ENCODE data around the gene HBEGF.

Gene HBEGF

DNA sequence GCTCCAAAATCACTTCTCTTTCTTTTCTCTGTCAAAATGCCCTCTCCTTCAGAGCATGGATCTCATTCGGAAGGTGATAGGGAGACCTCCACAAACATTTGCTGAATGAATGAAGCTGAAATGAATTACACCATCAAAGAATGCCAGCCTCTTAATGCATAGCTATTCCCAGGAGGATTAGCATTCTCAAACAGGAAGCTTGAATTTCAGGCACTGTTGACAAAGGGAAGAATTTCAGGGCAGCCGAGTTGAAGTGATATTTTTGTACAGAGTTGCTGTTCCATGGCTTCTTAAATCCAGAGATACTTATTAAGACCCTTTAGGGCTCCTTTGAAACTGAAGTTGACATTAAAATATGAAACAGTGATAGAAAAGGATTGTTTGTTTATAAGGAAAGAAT lies 18.8 kb downstream of the HBEGF start:
- peaks cover 4% of the 10 kb centered on the region for H3K4me1 ChIP-seq (ENCODE audit: control insufficient read depth, insufficient read depth, low read length)
- H3K4me3 ChIP-seq (ENCODE audit: low read depth, low read length) = no peak overlapping the region

GRCh38 chr5:140325486-140325885 lies 20.9 kb downstream of the HBEGF start:
- H3K9ac ChIP-seq (ENCODE audit: low read depth, low read length) = no peak overlapping the region
- H3K36me3 ChIP-seq (ENCODE audit: control insufficient read depth, insufficient read depth, low read length) = no peaks in the 10 kb centered on the region
- no peaks in the 10 kb centered on the region for H3K27me3 ChIP-seq (ENCODE audit: control insufficient read depth, insufficient read depth, low read length)
- no peak overlapping the region for H3K4me3 ChIP-seq (ENCODE audit: low read depth, low read length)
- H3K9me3 ChIP-seq (ENCODE audit: control insufficient read depth, insufficient read depth, low read length) = no peaks in the 10 kb centered on the region
- peaks cover 4% of the 10 kb centered on the region for H3K4me1 ChIP-seq (ENCODE audit: control insufficient read depth, insufficient read depth, low read length)

More for the DNA sequence above, 18.8 kb downstream of the HBEGF start:
- H3K9ac ChIP-seq (ENCODE audit: low read depth, low read length) = no peak overlapping the region
- H3K9me3 ChIP-seq (ENCODE audit: control insufficient read depth, insufficient read depth, low read length) = no peaks in the 10 kb centered on the region
- H3K36me3 ChIP-seq (ENCODE audit: control insufficient read depth, insufficient read depth, low read length) = no peaks in the 10 kb centered on the region
- no peaks in the 10 kb centered on the region for H3K27me3 ChIP-seq (ENCODE audit: control insufficient read depth, insufficient read depth, low read length)

- Histone ChIP-seq H3K4me1 (ENCODE audit: control insufficient read depth, insufficient read depth, low read length) (peaks cover 4% of the 10 kb centered on the region), H3K9ac (ENCODE audit: low read depth, low read length) (no peak overlapping the region), H3K4me3 (ENCODE audit: low read depth, low read length) (no peak overlapping the region), H3K36me3 (ENCODE audit: control insufficient read depth, insufficient read depth, low read length) (no peaks in the 10 kb centered on the region), H3K9me3 (ENCODE audit: control insufficient read depth, insufficient read depth, low read length) (no peaks in the 10 kb centered on the region), H3K27me3 (ENCODE audit: control insufficient read depth, insufficient read depth, low read length) (no peaks in the 10 kb centered on the region)
These were observed 21.7 kb downstream of the HBEGF start for GRCh38 chr5:140324617-140325241.

DNA sequence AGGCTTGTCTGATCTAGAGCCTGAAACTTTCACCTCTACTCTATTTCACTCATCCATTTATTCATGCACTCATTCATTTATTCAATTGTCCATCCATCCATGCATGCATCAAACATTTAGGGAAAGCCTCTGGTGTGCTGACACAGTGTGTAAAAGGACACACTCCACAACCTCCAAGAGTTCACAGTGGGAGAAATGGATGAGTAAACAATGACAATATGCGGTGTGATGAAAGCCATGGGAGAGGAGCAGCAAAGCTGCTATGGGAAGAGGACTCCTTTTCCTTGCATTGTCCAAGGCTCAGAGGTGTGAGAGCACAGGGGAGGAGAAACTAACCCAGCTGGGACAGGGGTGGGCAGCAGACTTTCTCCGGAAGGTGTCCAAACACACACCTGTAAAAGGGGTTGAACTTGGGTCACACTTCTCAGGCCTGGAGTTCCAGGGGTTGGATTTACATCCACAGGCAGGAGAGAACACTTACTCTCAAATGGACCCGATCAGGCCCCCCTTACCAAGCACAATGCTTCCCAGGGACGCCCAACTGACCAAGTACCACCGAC lies 22.3 kb downstream of the HBEGF start:
- H3K4me1 ChIP-seq (ENCODE audit: control insufficient read depth, insufficient read depth, low read length) = peaks cover 4% of the 10 kb centered on the region
- H3K27me3 ChIP-seq (ENCODE audit: control insufficient read depth, insufficient read depth, low read length) = no peaks in the 10 kb centered on the region
- H3K4me3 ChIP-seq (ENCODE audit: low read depth, low read length) = no peak overlapping the region
- no peaks in the 10 kb centered on the region for H3K9me3 ChIP-seq (ENCODE audit: control insufficient read depth, insufficient read depth, low read length)
- H3K36me3 ChIP-seq (ENCODE audit: control insufficient read depth, insufficient read depth, low read length) = no peaks in the 10 kb centered on the region
- no peak overlapping the region for H3K9ac ChIP-seq (ENCODE audit: low read depth, low read length)

DNA sequence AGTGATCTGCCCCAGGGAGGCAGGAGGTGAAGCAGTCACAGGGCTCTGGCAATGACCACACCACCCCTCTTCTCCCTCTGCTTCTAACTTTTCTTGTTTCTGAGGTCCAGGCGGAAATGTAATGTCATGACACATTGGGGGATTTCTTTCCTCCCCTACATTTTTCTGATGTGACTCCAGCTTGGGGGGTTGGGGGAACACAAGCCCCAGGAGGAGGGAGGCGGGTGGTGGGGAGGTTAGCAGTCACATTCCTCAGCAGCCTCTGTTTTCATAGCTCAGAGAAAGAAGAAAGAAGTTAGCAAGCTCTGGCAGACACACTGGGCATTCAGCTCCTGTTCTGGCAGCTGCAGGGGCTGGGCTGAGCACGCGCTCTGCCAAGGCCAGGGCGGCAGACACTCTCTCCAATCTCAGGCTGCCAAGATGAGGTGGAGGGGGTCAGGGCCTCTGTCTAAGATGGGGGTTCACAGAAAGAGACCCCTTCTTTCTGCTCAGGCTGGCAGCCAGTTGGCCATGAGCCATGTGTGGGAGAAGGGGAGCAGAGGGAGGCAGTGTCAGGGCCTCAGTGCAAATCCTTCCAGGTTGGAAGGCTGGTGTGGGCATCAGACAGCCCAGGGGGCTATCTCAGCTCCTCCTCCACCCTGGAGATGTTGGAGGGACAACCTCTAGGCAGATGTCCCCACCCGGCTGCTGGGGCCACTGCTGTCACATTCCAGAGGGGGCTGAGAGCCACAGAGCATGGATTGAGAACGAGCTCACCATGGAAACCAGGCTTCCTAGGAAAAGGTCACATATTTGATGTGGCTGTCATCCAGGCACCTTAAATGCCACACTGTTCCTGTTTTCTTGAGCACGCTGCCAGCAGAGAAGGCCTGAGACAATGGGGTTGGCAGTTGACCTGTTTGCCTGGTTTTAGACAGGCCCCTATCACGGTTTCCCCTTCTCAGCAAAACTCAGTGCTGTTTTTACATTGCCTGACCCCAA lies 23.4 kb downstream of the HBEGF start:
- H3K4me3 ChIP-seq (ENCODE audit: low read depth, low read length) = no peak overlapping the region
- peaks cover 4% of the 10 kb centered on the region for H3K4me1 ChIP-seq (ENCODE audit: control insufficient read depth, insufficient read depth, low read length)
- H3K27me3 ChIP-seq (ENCODE audit: control insufficient read depth, insufficient read depth, low read length) = no peaks in the 10 kb centered on the region
- no peak overlapping the region for H3K9ac ChIP-seq (ENCODE audit: low read depth, low read length)
- no peaks in the 10 kb centered on the region for H3K36me3 ChIP-seq (ENCODE audit: control insufficient read depth, insufficient read depth, low read length)
- H3K9me3 ChIP-seq (ENCODE audit: control insufficient read depth, insufficient read depth, low read length) = no peaks in the 10 kb centered on the region

DNA sequence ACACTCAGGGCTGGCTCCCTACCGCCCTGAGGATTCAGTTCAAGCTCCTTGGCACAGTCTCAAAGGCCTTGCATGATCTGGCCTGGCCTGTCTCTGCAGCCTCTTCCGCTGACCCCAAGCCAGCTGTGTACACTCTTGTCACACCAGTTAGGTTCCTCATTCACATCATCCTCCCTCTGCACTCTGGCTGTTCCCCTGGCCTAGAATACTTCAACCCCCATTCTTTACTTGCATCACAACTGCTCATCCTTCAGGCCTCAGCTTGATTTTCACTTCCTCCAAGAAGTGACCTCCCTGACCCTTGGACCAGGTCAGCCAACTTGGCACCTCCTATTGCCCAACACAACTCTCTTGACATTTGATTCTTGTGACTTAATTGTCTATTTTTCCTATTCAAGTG lies 24.6 kb downstream of the HBEGF start:
- H3K36me3 ChIP-seq (ENCODE audit: control insufficient read depth, insufficient read depth, low read length) = no peaks in the 10 kb centered on the region
- H3K4me3 ChIP-seq (ENCODE audit: low read depth, low read length) = no peak overlapping the region
- no peaks in the 10 kb centered on the region for H3K27me3 ChIP-seq (ENCODE audit: control insufficient read depth, insufficient read depth, low read length)
- H3K9me3 ChIP-seq (ENCODE audit: control insufficient read depth, insufficient read depth, low read length) = no peaks in the 10 kb centered on the region
- H3K9ac ChIP-seq (ENCODE audit: low read depth, low read length) = no peak overlapping the region
- H3K4me1 ChIP-seq (ENCODE audit: control insufficient read depth, insufficient read depth, low read length) = no peaks in the 10 kb centered on the region

DNA sequence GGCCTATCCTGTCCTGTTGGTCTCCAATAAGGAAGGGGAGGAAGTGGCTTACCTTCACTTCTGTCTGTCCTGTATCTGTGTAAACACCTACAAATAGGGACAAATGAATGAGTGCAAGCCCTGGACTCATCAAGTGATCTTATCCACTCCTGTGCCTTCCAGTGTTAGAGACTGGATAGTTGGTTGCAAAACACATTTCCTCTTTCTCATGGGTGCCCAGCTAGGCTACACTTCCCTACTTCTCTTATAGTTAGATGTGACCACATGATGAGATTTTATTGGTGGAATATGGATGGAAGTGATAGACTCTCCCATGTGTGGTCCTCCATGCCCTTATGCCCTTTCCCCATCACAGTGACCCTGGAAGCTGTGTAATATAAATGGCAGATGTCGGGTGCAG lies 26.6 kb downstream of the HBEGF start:
- Histone ChIP-seq H3K9me3 (ENCODE audit: control insufficient read depth, insufficient read depth, low read length) (no peaks in the 10 kb centered on the region), H3K4me3 (ENCODE audit: low read depth, low read length) (no peak overlapping the region), H3K36me3 (ENCODE audit: control insufficient read depth, insufficient read depth, low read length) (no peaks in the 10 kb centered on the region), H3K4me1 (ENCODE audit: control insufficient read depth, insufficient read depth, low read length) (no peaks in the 10 kb centered on the region), H3K27me3 (ENCODE audit: control insufficient read depth, insufficient read depth, low read length) (no peaks in the 10 kb centered on the region), H3K9ac (ENCODE audit: low read depth, low read length) (no peak overlapping the region)

DNA sequence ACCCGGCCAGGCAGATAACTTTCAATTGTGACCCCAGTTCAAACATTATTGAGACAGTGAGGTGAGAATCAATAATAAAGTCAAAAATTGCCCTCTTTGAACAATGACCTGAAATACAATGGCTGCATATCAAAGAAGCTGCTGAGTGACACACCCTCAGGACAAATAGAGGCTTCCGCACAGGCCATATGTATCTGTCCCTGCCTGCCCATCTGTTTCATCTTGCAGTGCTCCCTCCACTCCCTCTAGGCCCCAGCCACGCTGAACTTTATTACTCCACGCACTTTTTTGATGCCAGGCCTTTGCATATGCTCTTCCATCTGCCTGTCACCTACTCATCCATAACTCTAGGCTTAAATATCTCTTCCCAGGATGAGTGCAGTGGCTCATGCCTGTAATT lies 27.6 kb downstream of the HBEGF start:
- Histone ChIP-seq H3K27me3 (ENCODE audit: control insufficient read depth, insufficient read depth, low read length) (no peaks in the 10 kb centered on the region), H3K4me1 (ENCODE audit: control insufficient read depth, insufficient read depth, low read length) (no peaks in the 10 kb centered on the region), H3K9ac (ENCODE audit: low read depth, low read length) (no peak overlapping the region), H3K4me3 (ENCODE audit: low read depth, low read length) (no peak overlapping the region), H3K36me3 (ENCODE audit: control insufficient read depth, insufficient read depth, low read length) (no peaks in the 10 kb centered on the region), H3K9me3 (ENCODE audit: control insufficient read depth, insufficient read depth, low read length) (no peaks in the 10 kb centered on the region)

DNA sequence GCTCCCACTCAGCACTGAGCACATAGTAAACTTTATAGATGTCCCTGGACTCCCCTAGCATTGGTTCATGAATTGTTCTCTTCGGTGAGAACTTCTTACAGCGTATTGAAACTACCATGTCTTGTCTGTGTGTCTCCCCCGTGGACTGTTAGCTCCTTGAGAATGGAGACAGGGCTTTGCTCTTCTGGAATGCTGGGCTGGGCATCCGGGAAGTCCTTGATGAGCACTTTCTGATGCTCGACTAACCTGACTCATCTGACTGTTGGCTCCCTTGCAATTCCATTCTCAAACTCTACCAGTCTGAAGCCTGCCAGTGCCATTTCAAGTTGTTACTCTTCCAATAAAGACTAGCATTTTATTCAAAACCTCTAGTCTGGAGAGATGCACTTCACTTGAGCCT lies 28.5 kb downstream of the HBEGF start:
- no peak overlapping the region for H3K9ac ChIP-seq (ENCODE audit: low read depth, low read length)

DNA sequence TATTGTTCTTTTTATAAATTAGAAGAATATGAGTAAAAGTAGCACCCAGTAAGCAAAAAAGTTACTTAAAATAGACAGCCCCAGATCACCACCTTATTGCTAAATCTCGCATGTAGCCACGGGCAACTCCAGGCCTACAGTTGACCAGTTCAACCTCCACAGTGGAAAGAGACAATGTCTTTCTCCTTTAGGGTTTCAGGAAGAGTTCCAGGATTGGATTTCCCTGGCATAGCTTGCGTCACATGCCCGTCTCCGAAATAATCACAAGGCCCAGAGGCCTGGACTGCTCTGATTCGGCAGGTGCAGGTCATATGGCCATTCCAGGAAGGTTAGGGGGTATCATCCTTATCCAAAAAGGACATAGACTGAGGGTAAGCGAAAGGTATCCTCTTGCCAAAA lies 33.6 kb downstream of the HBEGF start:
- Histone ChIP-seq H3K9me3 (ENCODE audit: control insufficient read depth, insufficient read depth, low read length) (no peaks in the 10 kb centered on the region), H3K9ac (ENCODE audit: low read depth, low read length) (no peak overlapping the region), H3K27me3 (ENCODE audit: control insufficient read depth, insufficient read depth, low read length) (no peaks in the 10 kb centered on the region), H3K4me1 (ENCODE audit: control insufficient read depth, insufficient read depth, low read length) (no peaks in the 10 kb centered on the region), H3K36me3 (ENCODE audit: control insufficient read depth, insufficient read depth, low read length) (no peaks in the 10 kb centered on the region), H3K4me3 (ENCODE audit: low read depth, low read length) (no peak overlapping the region)

More for the DNA sequence above, 28.5 kb downstream of the HBEGF start:
- Histone ChIP-seq H3K27me3 (ENCODE audit: control insufficient read depth, insufficient read depth, low read length) (no peaks in the 10 kb centered on the region), H3K36me3 (ENCODE audit: control insufficient read depth, insufficient read depth, low read length) (no peaks in the 10 kb centered on the region), H3K9me3 (ENCODE audit: control insufficient read depth, insufficient read depth, low read length) (no peaks in the 10 kb centered on the region), H3K4me1 (ENCODE audit: control insufficient read depth, insufficient read depth, low read length) (no peaks in the 10 kb centered on the region), H3K4me3 (ENCODE audit: low read depth, low read length) (no peak overlapping the region)

- Histone ChIP-seq H3K27me3 (ENCODE audit: control insufficient read depth, insufficient read depth, low read length) (no peaks in the 10 kb centered on the region), H3K4me3 (ENCODE audit: low read depth, low read length) (no peak overlapping the region), H3K4me1 (ENCODE audit: control insufficient read depth, insufficient read depth, low read length) (no peaks in the 10 kb centered on the region), H3K9me3 (ENCODE audit: control insufficient read depth, insufficient read depth, low read length) (no peaks in the 10 kb centered on the region), H3K9ac (ENCODE audit: low read depth, low read length) (no peak overlapping the region), H3K36me3 (ENCODE audit: control insufficient read depth, insufficient read depth, low read length) (no peaks in the 10 kb centered on the region)
These were observed 34.2 kb downstream of the HBEGF start for GRCh38 chr5:140312067-140312790.

All from iPS-15b (cell line).